PC-9 (cell line): ENCODE results near the gene MEIS2. TPM values are rescaled to one million over a fixed set of nuclear protein-coding genes. Genes with fewer than 3 reads are reported as not detected.

Experiments
- BruUV-seq: library from RNA; stranded (reverse); fragments of 400-500 nt; replicated peaks from 2 replicates; lab custom pipeline; 2021; lab: Mats Ljungman, UMichigan
- CTCF ChIA-PET: fragments of 300-600 bp; sonication (Branson Sonifier 250); formaldehyde crosslinking; loops from one replicate; lab custom pipeline; 2022; ENCODE audit warnings: antibody characterized with exemption; lab: Charles Lee
- POLR2A ChIA-PET: fragments of 300-600 bp; sonication (Branson Sonifier 250); formaldehyde crosslinking; loops from one replicate; lab custom pipeline; 2022; ENCODE audit warnings: antibody characterized with exemption; ENCODE audit not compliant: unreplicated experiment; lab: Charles Lee
- DNase-seq, 2 experiments: peaks; one replicate each; pipeline versions ENCODE4 v3.0.0 to v3.0.0-alpha.2; 2015 to 2022; ENCODE audit warnings: mixed read lengths in 1 of 2
- H2AFZ ChIP-seq: fragments of 200-600 bp; sonication (generic); 2 replicates; pipeline ENCODE4 v1.8.1; 2017; ENCODE audit warnings: antibody characterized with exemption
- H3F3A ChIP-seq: fragments of 200-600 bp; sonication (generic); 2 replicates; pipeline ENCODE4 v1.8.1; 2017; ENCODE audit warnings: antibody characterized with exemption, mild to moderate bottlenecking, low read depth; ENCODE audit not compliant: insufficient read depth
- H3K27ac ChIP-seq: fragments of 200-600 bp; sonication (generic); 2 replicates; pipeline ENCODE4 v1.6.1; 2016; ENCODE audit warnings: mixed run types
- H3K27me3 ChIP-seq: fragments of 200-600 bp; sonication (generic); 2 replicates; pipeline ENCODE4 v1.6.1; 2016; ENCODE audit warnings: low read depth, mixed run types; ENCODE audit not compliant: insufficient read depth
- H3K36me3 ChIP-seq: fragments of 200-600 bp; sonication (generic); 2 replicates; pipeline ENCODE4 v1.6.1; 2016; ENCODE audit warnings: low read depth, mixed run types
- H3K4me1 ChIP-seq: fragments of 200-600 bp; sonication (generic); replicated peaks from 2 replicates; pipeline ENCODE4 v1.6.1; 2016; ENCODE audit warnings: mixed run types; ENCODE audit not compliant: insufficient read depth
- H3K4me2 ChIP-seq: fragments of 200-600 bp; sonication (generic); 2 replicates; pipeline ENCODE4 v1.6.1; 2017; ENCODE audit warnings: mixed run types
- H3K4me3 ChIP-seq: fragments of 200-600 bp; sonication (generic); 2 replicates; pipeline ENCODE4 v1.6.1; 2016; ENCODE audit warnings: mixed run types
- H3K79me2 ChIP-seq: fragments of 200-600 bp; sonication (generic); 2 replicates; pipeline ENCODE4 v1.6.1; 2017; ENCODE audit warnings: low read depth, mixed run types
- H3K9me2 ChIP-seq: fragments of 200-600 bp; sonication (generic); 2 replicates; pipeline ENCODE4 v1.8.1; 2017; ENCODE audit warnings: mild to moderate bottlenecking; ENCODE audit not compliant: insufficient read depth
- H3K9me3 ChIP-seq: fragments of 200-600 bp; sonication (generic); 2 replicates; pipeline ENCODE4 v1.8.1; 2016; ENCODE audit warnings: low read depth; ENCODE audit not compliant: insufficient read depth
- H4K20me1 ChIP-seq: fragments of 200-600 bp; sonication (generic); 2 replicates; pipeline ENCODE4 v1.8.1; 2017; ENCODE audit not compliant: insufficient read depth
- EZH2 ChIP-seq: fragments of 200-600 bp; sonication (generic); IDR thresholded peaks from 2 replicates; pipeline ENCODE4 v1.8.0; 2017; ENCODE audit warnings: antibody characterized with exemption, low read depth
- intact Hi-C: fragments of 100-400 bp; cut with micrococcal nuclease; formaldehyde crosslinking; loops from one replicate; pipeline ENCODE4 v1.10.0; 2022; ENCODE audit not compliant: unreplicated experiment
- total RNA-seq: library from RNA; stranded (reverse); gene quantifications from 2 replicates; pipeline ENCODE4 v1.2.3, GENCODE V29; 2021
- TF ChIP-seq, protein P1 (sequence below): fragments of 200-600 bp; sonication (generic); conservative IDR thresholded peaks from 2 replicates; pipeline ENCODE4 v1.6.1; 2017; ENCODE audit warnings: mixed run types, antibody characterized with exemption, mild to moderate bottlenecking, moderate library complexity

The MEIS2 gene
- total RNA-seq, 1 experiment from 2014 or later, result 29.1 TPM

DNA sequence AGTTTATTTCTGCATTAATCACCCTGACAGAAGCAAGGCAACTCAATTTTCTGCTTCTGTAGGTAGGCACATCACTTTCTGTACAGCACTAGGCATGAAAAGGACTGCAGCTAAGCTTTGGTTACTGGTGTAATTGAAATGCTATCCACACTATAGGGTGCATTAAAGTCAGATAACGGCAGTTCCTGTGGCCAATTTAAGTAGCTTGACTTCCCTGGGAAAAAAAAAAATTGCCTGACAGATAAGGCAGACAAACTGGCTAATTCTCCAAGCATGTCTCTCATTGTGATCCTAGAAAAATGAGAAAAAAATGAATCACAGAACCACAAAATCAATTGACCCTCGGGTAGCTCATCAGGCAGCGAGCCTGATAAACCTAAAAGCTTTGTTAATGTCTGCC lies 151.4 kb downstream of the MEIS2 start:
- no peaks in the 10 kb centered on the region for H3K79me2 ChIP-seq
- no peak overlapping the region for H3K4me3 ChIP-seq
- no peaks in the 10 kb centered on the region for H4K20me1 ChIP-seq
- DNase-seq, result no peak
- BruUV-seq, result no TSS peak
- H3K9me3 ChIP-seq, result no peaks in the 10 kb centered on the region
- POLR2A ChIA-PET, result no interaction called here
- H3K9me2 ChIP-seq, result no peaks in the 10 kb centered on the region
- CTCF ChIA-PET, result no interaction called here
- H3K4me2 ChIP-seq, result no peak overlapping the region
- no peak for TF ChIP-seq EZH2
- TF ChIP-seq, protein P1, sequence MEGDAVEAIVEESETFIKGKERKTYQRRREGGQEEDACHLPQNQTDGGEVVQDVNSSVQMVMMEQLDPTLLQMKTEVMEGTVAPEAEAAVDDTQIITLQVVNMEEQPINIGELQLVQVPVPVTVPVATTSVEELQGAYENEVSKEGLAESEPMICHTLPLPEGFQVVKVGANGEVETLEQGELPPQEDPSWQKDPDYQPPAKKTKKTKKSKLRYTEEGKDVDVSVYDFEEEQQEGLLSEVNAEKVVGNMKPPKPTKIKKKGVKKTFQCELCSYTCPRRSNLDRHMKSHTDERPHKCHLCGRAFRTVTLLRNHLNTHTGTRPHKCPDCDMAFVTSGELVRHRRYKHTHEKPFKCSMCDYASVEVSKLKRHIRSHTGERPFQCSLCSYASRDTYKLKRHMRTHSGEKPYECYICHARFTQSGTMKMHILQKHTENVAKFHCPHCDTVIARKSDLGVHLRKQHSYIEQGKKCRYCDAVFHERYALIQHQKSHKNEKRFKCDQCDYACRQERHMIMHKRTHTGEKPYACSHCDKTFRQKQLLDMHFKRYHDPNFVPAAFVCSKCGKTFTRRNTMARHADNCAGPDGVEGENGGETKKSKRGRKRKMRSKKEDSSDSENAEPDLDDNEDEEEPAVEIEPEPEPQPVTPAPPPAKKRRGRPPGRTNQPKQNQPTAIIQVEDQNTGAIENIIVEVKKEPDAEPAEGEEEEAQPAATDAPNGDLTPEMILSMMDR, result no peak
- peaks cover 4% of the 10 kb centered on the region; the same call in 1 of the 2 replicates for H3K36me3 ChIP-seq
- intact Hi-C loops, result no loop called here
- no peak overlapping the region for H3K27ac ChIP-seq
- no peak overlapping the region for H2AFZ ChIP-seq
- no peaks in the 10 kb centered on the region for H3K27me3 ChIP-seq
- no peaks in the 10 kb centered on the region for H3F3A ChIP-seq
- H3K4me1 ChIP-seq, result no peaks in the 10 kb centered on the region

DNA sequence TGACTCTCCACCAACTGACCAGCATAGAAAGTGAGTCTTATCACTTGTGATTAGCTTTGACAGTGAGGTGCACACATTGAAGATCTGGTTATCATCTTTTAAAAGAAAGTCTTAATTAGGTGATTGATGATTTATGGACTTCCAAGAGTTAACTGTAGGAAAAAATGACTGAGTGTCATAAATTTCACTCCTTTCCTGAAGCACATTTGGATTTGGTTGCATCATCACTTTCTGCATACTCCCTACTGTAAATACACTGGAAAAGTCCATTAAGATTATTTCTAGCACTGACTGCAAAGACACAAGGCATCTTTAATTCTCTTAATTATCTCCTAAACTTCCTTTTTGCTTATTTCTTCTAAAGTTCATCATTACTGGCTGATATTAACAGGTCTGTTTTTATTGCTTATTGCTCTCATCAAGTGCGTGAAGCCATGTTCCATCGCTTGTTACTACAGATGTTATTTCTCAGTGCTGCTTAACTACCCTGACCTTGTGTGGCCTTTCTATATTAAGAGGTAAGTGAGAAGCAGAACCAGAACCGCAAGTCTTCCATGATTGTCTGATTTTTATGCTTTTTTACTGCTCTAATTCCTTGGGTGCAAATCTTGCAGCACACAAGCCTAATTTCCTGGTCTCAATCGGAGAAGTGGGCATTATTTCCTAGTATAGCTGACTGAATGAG lies 153.2 kb downstream of the MEIS2 start:
- H3K4me1 ChIP-seq, result no peaks in the 10 kb centered on the region
- H3K4me3 ChIP-seq, result no peak overlapping the region
- no peak for TF ChIP-seq EZH2
- TF ChIP-seq, protein P1, result no peak
- BruUV-seq, result no TSS peak
- no peak overlapping the region for H3K27ac ChIP-seq
- H3K4me2 ChIP-seq, result no peak overlapping the region
- H3K9me3 ChIP-seq, result no peaks in the 10 kb centered on the region
- no peak overlapping the region for H2AFZ ChIP-seq
- no peaks in the 10 kb centered on the region for H4K20me1 ChIP-seq
- no peak for DNase-seq
- H3K9me2 ChIP-seq, result no peaks in the 10 kb centered on the region
- H3K79me2 ChIP-seq, result no peaks in the 10 kb centered on the region
- ChIA-PET CTCF (no interaction called here), POLR2A (interaction anchor here (0.7 kb wide), 1 partner anchor 69 kb away, joined by 3 read pairs; no protein-coding TSS in a partner anchor)
- intact Hi-C loops, result no loop called here
- no peaks in the 10 kb centered on the region for H3F3A ChIP-seq
- no peaks in the 10 kb centered on the region for H3K27me3 ChIP-seq
- peaks cover 4% of the 10 kb centered on the region; the same call in 1 of the 2 replicates for H3K36me3 ChIP-seq

DNA sequence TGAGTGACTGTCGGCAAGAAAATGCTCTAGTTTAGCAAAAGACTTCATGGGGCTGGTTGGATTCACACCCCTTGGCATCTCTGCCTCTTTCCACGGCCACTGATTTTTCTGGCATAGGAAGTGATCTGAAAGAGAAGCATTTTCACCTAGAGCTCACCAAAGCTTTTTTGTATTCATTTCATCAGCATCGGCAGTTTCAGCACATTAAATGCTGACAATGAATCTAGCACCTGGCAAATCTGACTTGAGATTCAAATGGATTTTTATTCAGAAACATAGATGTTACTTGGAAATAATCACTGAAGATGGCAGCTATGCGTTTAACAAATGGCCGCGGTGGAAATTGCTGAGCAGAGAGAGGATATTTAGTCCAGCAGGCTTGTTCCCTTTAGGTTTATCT lies 155.9 kb downstream of the MEIS2 start:
- Histone ChIP-seq H3K79me2 (no peaks in the 10 kb centered on the region), H3K27me3 (no peaks in the 10 kb centered on the region), H3K27ac (no peak overlapping the region), H4K20me1 (no peaks in the 10 kb centered on the region), H3K4me2 (no peak overlapping the region), H3K4me3 (no peak overlapping the region), H3K4me1 (no peaks in the 10 kb centered on the region), H3K9me2 (no peaks in the 10 kb centered on the region), H3K9me3 (no peaks in the 10 kb centered on the region), H3F3A (no peaks in the 10 kb centered on the region), H2AFZ (no peak overlapping the region), H3K36me3 (peaks cover 4% of the 10 kb centered on the region; the same call in 1 of the 2 replicates)
- intact Hi-C loops, result no loop called here
- no TSS peak for BruUV-seq
- ChIA-PET POLR2A (no interaction called here), CTCF (no interaction called here)
- no peak for DNase-seq
- TF ChIP-seq, protein P1, result no peak
- TF ChIP-seq EZH2, result no peak
